Skeletal muscle tissue (tissue), 4 donors: ENCODE measurements around the gene EHD2. TPM values are rescaled to one million over a fixed set of nuclear protein-coding genes. Genes with fewer than 3 reads are reported as not detected.
"Not testable (repeated sequence)": the region's sequence is repeated elsewhere in the genome, so short reads cannot be mapped to it uniquely, and the experiment has no call there.

Experiments used
- H3K27ac ChIP-seq: one replicate; pipeline ENCODE4 v1.7.0; 2013; ENCODE audit warnings: mild to moderate bottlenecking, low read depth, low read length, inconsistent platforms
- H3K27me3 ChIP-seq, 3 donors: one replicate each; pipeline ENCODE4 v1.7.0; 2013; ENCODE audit warnings: low read length in 3 of 3; ENCODE audit not compliant: control insufficient read depth in 3 of 3, insufficient read depth in 3 of 3
- H3K36me3 ChIP-seq, 3 donors: one replicate each; pipeline ENCODE4 v1.7.0; 2013; ENCODE audit warnings: low read length in 3 of 3; ENCODE audit not compliant: control insufficient read depth in 3 of 3, insufficient read depth in 3 of 3
- H3K4me1 ChIP-seq, 3 donors: one replicate each; pipeline ENCODE4 v1.7.0; 2013; ENCODE audit warnings: low read length in 3 of 3, mild to moderate bottlenecking in 3 of 3; ENCODE audit not compliant: control insufficient read depth in 3 of 3, insufficient read depth in 3 of 3
- H3K4me3 ChIP-seq, 3 donors: one replicate each; pipeline ENCODE4 v1.7.0; 2013; ENCODE audit warnings: low read length in 3 of 3
- H3K9ac ChIP-seq, 3 donors: one replicate each; pipeline ENCODE4 v1.7.0; 2013; ENCODE audit warnings: low read length in 3 of 3, mild to moderate bottlenecking in 3 of 3, moderate library complexity in 2 of 3, low read depth in 1 of 3
- H3K9me3 ChIP-seq, 3 donors: one replicate each; pipeline ENCODE4 v1.7.0; 2013; ENCODE audit warnings: low read length in 3 of 3; ENCODE audit not compliant: control insufficient read depth in 3 of 3
- total RNA-seq: library from RNA; depleted of rRNA; stranded (reverse); fragments of >200 nt; gene quantifications from one replicate; pipeline ENCODE4 v1.2.3, GENCODE V29; 2014
- donor health status: Osteomylitis.

Gene EHD2, protein sequence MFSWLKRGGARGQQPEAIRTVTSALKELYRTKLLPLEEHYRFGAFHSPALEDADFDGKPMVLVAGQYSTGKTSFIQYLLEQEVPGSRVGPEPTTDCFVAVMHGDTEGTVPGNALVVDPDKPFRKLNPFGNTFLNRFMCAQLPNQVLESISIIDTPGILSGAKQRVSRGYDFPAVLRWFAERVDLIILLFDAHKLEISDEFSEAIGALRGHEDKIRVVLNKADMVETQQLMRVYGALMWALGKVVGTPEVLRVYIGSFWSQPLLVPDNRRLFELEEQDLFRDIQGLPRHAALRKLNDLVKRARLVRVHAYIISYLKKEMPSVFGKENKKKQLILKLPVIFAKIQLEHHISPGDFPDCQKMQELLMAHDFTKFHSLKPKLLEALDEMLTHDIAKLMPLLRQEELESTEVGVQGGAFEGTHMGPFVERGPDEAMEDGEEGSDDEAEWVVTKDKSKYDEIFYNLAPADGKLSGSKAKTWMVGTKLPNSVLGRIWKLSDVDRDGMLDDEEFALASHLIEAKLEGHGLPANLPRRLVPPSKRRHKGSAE
- total RNA-seq = 63.2 TPM

DNA sequence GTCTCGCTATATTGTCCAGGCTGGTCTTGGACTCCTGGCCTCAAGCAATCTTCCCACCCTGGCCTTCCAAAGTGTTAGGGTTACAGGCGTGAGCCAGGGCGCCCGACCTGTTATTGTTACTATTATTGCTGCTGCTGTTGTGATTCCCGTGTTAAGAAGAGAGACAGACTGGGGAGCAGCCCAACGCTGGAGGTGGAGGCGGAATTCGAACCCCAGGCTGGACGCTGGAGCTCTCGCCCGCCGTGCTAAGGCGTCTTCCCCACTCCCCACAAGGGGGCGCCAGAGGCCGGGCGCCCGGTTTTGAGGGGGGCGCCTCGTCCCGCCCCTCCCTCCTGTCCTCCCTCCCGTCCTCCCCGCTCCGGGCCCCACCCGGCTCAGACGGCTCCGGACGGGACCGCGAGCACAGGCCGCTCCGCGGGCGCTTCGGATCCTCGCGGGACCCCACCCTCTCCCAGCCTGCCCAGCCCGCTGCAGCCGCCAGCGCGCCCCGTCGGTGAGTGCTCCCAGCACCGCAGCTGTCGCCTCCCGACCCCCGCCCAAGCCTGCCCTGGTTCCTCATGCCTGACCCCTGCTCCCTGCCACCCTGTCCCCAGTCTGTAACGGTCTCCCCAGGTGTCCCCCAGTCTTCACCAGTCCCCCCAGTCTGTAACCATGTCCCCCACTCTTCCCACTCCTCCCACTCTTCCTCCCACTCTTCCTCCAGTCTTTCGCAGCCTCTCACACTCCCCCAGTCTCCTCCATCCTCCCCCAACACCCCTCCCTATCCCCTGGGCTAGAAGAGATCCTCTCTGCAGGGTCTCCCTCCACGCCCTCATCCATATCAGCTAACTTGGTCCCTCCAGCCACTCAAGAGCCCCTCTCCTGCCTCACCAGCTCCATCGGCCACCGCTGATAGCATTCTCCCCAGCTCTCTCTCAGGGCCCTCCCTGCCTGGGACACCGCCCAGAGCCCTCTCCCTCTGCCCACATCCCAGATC lies at the start of gene EHD2:
Gene EHD2 (plus strand): TSS at position 377 of the 976 bp plus-strand sequence. CDS start 3,191 bp downstream, outside the sequence.
- Histone ChIP-seq H3K4me3 (peak within 1 kb of the TSS; percentile 60 to 78 (median 69)), H3K4me1 (peaks cover 19 to 24% (median 22%) of the 10 kb centered on the region in 3 donors), H3K9me3 (no peaks in the 10 kb centered on the region), H3K27me3 (peaks cover 20 to 21% (median 21%) of the 10 kb centered on the region in 3 donors), H3K9ac (peak within 1 kb of the TSS; percentile 64 to 81 (median 70)), H3K36me3 (peaks cover 0 to 10% (median 5%) of the 10 kb centered on the region in 3 donors), H3K27ac (peak within 1 kb of the TSS; percentile 72)

DNA sequence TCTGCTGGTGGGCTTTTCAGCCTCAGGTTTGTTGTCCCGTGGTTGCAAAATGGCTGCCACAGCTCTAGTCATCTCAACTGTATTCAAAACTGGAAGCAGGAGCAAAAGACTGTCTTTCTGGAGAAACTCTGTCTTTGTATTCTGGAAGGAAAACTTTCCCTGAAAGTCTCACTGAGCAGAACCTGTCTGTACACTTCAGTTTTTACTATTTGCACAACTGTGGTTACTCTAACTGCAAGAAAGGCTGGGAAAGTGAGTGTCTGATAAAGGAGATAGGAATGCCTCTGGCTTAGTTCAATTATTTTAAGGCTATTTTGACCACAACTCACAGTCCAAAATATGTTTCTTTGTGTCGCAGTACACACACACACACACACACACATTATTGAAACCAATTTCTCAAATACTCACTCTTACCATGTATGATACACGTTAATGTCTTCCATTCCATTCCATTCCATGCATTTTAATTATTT lies 49.7 kb upstream of the EHD2 start:
- Histone ChIP-seq H3K36me3 (peaks cover 0 to 2% (median 0%) of the 10 kb centered on the region in 3 donors), H3K27ac (peak overlapping the region; percentile 91), H3K4me1 (peaks cover 47 to 73% (median 68%) of the 10 kb centered on the region in 3 donors), H3K9ac (peak overlapping the region; percentile 62 to 74 (median 63)), H3K4me3 (peak overlapping the region; percentile 8 to 50 (median 10)), H3K27me3 (no peaks in the 10 kb centered on the region), H3K9me3 (no peaks in the 10 kb centered on the region)

GRCh38 chr19:47663911-47664771 lies 49.1 kb upstream of the EHD2 start:
- Histone ChIP-seq H3K4me3 (peak overlapping the region; percentile 48 to 63 (median 52)), H3K4me1 (peaks cover 47 to 73% (median 66%) of the 10 kb centered on the region in 3 donors), H3K9me3 (no peaks in the 10 kb centered on the region), H3K27me3 (no peaks in the 10 kb centered on the region), H3K9ac (peak overlapping the region; percentile 62 to 74 (median 63)), H3K36me3 (peaks cover 0 to 2% (median 0%) of the 10 kb centered on the region in 3 donors), H3K27ac (peak overlapping the region; percentile 91)

GRCh38 chr19:47668556-47668955 lies 44.7 kb upstream of the EHD2 start:
- peaks cover 22 to 37% (median 37%) of the 10 kb centered on the region in 3 donors for H3K4me1 ChIP-seq
- not testable (repeated sequence) for H3K27ac ChIP-seq

DNA sequence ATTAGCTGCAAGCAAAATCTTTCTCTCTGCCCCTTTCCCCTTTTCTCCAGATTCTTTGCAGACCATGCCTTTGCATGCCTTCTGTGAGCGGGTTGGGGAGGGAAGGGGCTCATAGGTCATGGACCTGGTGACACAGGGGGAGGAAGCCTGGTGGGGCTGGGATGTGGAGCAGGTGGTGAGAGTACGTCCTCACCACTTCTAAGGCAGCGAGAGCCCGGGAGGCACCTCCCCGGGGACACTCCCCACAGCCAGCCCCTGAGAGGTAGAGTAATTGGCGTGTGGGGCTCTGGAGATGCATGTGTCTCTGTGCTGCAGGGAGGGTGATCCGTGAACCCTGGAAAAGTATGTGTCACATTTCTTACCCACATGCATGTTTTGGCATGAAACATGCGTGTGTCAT lies 42.5 kb upstream of the EHD2 start:
- Histone ChIP-seq H3K4me1 (peaks cover 7 to 23% (median 16%) of the 10 kb centered on the region in 3 donors), H3K4me3 (no peak overlapping the region), H3K27ac (no peak overlapping the region), H3K9ac (no peak overlapping the region), H3K9me3 (no peaks in the 10 kb centered on the region), H3K36me3 (peaks cover 29 to 33% (median 33%) of the 10 kb centered on the region in 3 donors), H3K27me3 (no peaks in the 10 kb centered on the region)

More at GRCh38 chr19:47668556-47668955, 44.7 kb upstream of the EHD2 start:
- H3K27me3 ChIP-seq, H3K4me3 ChIP-seq, H3K9me3 ChIP-seq: not testable (repeated sequence)
- Histone ChIP-seq H3K36me3 (peaks cover 15 to 18% (median 16%) of the 10 kb centered on the region in 3 donors), H3K9ac (peak overlapping the region in 1 of 3 donors; percentile 16)

GRCh38 chr19:47671499-47671898 lies 41.7 kb upstream of the EHD2 start:
- no peak overlapping the region for H3K27ac ChIP-seq
- peaks cover 28 to 33% (median 33%) of the 10 kb centered on the region in 3 donors for H3K36me3 ChIP-seq
- no peak overlapping the region for H3K4me3 ChIP-seq

DNA sequence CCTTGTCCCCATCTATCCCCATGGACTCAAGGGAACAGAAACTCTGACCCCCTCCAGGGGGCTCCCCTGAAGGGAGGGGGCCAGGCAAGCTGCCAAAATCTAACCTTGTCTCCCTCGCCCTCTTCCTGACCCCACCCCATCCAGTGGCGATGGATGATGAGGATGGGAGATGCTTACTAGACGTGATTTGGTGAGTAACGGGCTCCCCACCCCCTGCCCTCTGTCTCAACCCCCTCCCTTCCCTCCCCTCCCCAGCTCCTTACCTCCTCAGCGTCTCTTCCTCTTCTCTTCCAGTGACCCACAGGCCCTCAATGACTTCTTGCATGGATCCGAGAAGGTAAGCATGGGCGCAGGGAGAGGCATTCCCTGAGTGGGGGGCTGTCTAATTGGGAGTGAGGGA lies 39.8 kb upstream of the EHD2 start:
- peaks cover 34 to 41% (median 40%) of the 10 kb centered on the region in 3 donors for H3K36me3 ChIP-seq

More at GRCh38 chr19:47671499-47671898, 41.7 kb upstream of the EHD2 start:
- no peak overlapping the region for H3K9ac ChIP-seq
- no peaks in the 10 kb centered on the region for H3K27me3 ChIP-seq
- peaks cover 7 to 20% (median 12%) of the 10 kb centered on the region in 3 donors for H3K4me1 ChIP-seq
- no peaks in the 10 kb centered on the region for H3K9me3 ChIP-seq

GRCh38 chr19:47674548-47674947 lies 38.7 kb upstream of the EHD2 start:
- Histone ChIP-seq H3K36me3 (peaks cover 36 to 42% (median 42%) of the 10 kb centered on the region in 3 donors), H3K4me1 (peaks cover 0 to 6% (median 0%) of the 10 kb centered on the region in 3 donors), H3K4me3 (no peak overlapping the region), H3K9me3 (no peaks in the 10 kb centered on the region), H3K9ac (no peak overlapping the region), H3K27me3 (no peaks in the 10 kb centered on the region), H3K27ac (no peak overlapping the region)

More for the DNA sequence above, 39.8 kb upstream of the EHD2 start:
- Histone ChIP-seq H3K4me1 (peaks cover 0 to 8% (median 0%) of the 10 kb centered on the region in 3 donors), H3K9ac (no peak overlapping the region), H3K9me3 (no peaks in the 10 kb centered on the region), H3K27ac (no peak overlapping the region), H3K27me3 (no peaks in the 10 kb centered on the region), H3K4me3 (no peak overlapping the region)
